Uterus (tissue), 2 donors: Measurements from ENCODE around the gene ATP6V0B.

Source experiments
- POLR2A ChIP-seq, 2 donors: fragments of 450-650 bp; IDR thresholded peaks; one replicate each; pipeline ENCODE4 v1.6.1; 2016; ENCODE audit warnings: antibody characterized with exemption in 2 of 2, mild to moderate bottlenecking in 1 of 2, moderate library complexity in 1 of 2
- TF ChIP-seq, protein P1 (sequence below), 4 experiments: fragments of 200-600 bp in 2 of 4; fragments of 450-650 bp in 2 of 4; sonication (generic) in 2 of 4; IDR thresholded peaks; one replicate each; pipeline ENCODE4 v1.5.1; 2016 to 2019; ENCODE audit warnings: antibody characterized with exemption in 4 of 4, mild to moderate bottlenecking in 2 of 4, moderate library complexity in 1 of 4

DNA sequence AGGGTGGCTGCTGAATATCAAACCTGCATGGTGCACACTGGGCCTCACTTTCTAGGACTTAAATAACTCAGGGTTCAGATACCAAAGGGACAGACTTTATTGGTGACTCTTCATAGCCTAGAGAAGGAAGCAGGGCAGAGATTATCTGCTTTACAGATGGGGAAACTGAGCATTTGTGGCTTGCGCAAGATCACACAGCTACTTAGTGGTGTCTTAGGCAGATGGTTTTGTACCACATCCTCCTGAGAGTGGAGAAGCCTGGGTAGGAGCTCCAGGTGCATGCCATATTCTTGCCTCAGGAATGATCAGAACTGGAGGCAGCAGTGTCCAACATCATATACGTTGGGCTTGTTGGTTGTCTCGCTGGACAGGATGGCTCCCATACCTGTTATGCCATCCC is 11.8 kb upstream of the ATP6V0B start:
- TF ChIP-seq, protein P1, sequence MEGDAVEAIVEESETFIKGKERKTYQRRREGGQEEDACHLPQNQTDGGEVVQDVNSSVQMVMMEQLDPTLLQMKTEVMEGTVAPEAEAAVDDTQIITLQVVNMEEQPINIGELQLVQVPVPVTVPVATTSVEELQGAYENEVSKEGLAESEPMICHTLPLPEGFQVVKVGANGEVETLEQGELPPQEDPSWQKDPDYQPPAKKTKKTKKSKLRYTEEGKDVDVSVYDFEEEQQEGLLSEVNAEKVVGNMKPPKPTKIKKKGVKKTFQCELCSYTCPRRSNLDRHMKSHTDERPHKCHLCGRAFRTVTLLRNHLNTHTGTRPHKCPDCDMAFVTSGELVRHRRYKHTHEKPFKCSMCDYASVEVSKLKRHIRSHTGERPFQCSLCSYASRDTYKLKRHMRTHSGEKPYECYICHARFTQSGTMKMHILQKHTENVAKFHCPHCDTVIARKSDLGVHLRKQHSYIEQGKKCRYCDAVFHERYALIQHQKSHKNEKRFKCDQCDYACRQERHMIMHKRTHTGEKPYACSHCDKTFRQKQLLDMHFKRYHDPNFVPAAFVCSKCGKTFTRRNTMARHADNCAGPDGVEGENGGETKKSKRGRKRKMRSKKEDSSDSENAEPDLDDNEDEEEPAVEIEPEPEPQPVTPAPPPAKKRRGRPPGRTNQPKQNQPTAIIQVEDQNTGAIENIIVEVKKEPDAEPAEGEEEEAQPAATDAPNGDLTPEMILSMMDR (IDR thresholded peaks at IDR 0.05): no peak
- TF ChIP-seq POLR2A (IDR thresholded peaks at IDR 0.05): no peak
